Neural cell (in vitro differentiated cells): ENCODE data around the gene FBLIM1. TPM values are rescaled to one million over a fixed set of nuclear protein-coding genes. Genes with fewer than 3 reads are reported as not detected.
A peak's percentile ranks its signal among the peaks of the same experiment; 100 is the strongest.

Experiments
- H2AFZ ChIP-seq: fragments of 200-600, 300-800 bp; sonication (generic), shearing (Covaris generic); 2 replicates; pipeline ENCODE4 v1.6.0; 2014; ENCODE audit warnings: low read depth, mild to moderate bottlenecking, antibody characterized with exemption, low read length, moderate library complexity
- H3F3A ChIP-seq: fragments of 200-600 bp; shearing (Covaris generic); 2 replicates; pipeline ENCODE4 v1.6.1; 2016; ENCODE audit warnings: mild to moderate bottlenecking, moderate library complexity, mixed read lengths, antibody characterized with exemption, low read length; ENCODE audit not compliant: insufficient read depth, poor library complexity, severe bottlenecking
- H3K27ac ChIP-seq: fragments of 200-600, 300-800 bp; sonication (generic), shearing (Covaris generic); 2 replicates; pipeline ENCODE4 v1.5.1; 2014; ENCODE audit warnings: mild to moderate bottlenecking, low read length, moderate library complexity
- H3K27me3 ChIP-seq: fragments of 300-800, 200-600 bp; sonication (generic), shearing (Covaris generic); 2 replicates; pipeline ENCODE4 v1.6.0; 2014; ENCODE audit warnings: mild to moderate bottlenecking, low read depth, low read length, moderate library complexity; ENCODE audit not compliant: insufficient read depth
- H3K36me3 ChIP-seq: fragments of 300-800, 200-600 bp; sonication (generic), shearing (Covaris generic); 2 replicates; pipeline ENCODE4 v1.5.1; 2014; ENCODE audit warnings: mild to moderate bottlenecking, antibody characterized with exemption, low read length, moderate library complexity; ENCODE audit not compliant: insufficient read depth
- H3K4me2 ChIP-seq: fragments of 300-800, 200-600 bp; sonication (generic), shearing (Covaris generic); 2 replicates; pipeline ENCODE4 v1.6.0; 2014; ENCODE audit warnings: mild to moderate bottlenecking, low read length
- H3K4me3 ChIP-seq: fragments of 300-800, 200-600 bp; sonication (generic), shearing (Covaris generic); 2 replicates; pipeline ENCODE4 v1.5.1; 2014; ENCODE audit warnings: mild to moderate bottlenecking, low read length, moderate library complexity
- H3K79me2 ChIP-seq: fragments of 200-600 bp; shearing (Covaris generic); replicated peaks from 2 replicates; pipeline ENCODE4 v1.6.0; 2014; ENCODE audit warnings: mild to moderate bottlenecking, low read length, moderate library complexity; ENCODE audit not compliant: insufficient read depth
- H3K9ac ChIP-seq: fragments of 300-800, 200-600 bp; sonication (generic), shearing (Covaris generic); 2 replicates; pipeline ENCODE4 v1.6.1; 2016; ENCODE audit warnings: mild to moderate bottlenecking, low read length, mixed read lengths
- H3K9me2 ChIP-seq: fragments of 200-600 bp; shearing (Covaris generic); 2 replicates; pipeline ENCODE4 v1.6.1; 2016; ENCODE audit warnings: mild to moderate bottlenecking, low read length, mixed read lengths; ENCODE audit not compliant: insufficient read depth
- H3K9me3 ChIP-seq: fragments of 200-600, 300-800 bp; sonication (generic), shearing (Covaris generic); 2 replicates; pipeline ENCODE4 v1.6.1; 2016; ENCODE audit warnings: mild to moderate bottlenecking, mixed run types, low read length, moderate library complexity, mixed read lengths
- H4K20me1 ChIP-seq: fragments of 200-600 bp; shearing (Covaris generic); 2 replicates; pipeline ENCODE4 v1.6.1; 2016; ENCODE audit warnings: mild to moderate bottlenecking, mixed run types; ENCODE audit not compliant: insufficient read depth
- EP300 ChIP-seq: fragments of 450-650 bp; conservative IDR thresholded peaks from 2 replicates; pipeline ENCODE4 v1.6.1; 2014; ENCODE audit warnings: antibody characterized with exemption, mild to moderate bottlenecking, moderate library complexity; ENCODE audit not compliant: poor library complexity, severe bottlenecking
- EZH2 ChIP-seq: fragments of 200-600, 300-800 bp; shearing (Covaris generic), sonication (generic); IDR thresholded peaks from 2 replicates; pipeline ENCODE4 v1.6.1; 2014; ENCODE audit warnings: antibody characterized with exemption, low read length, borderline replicate concordance, mild to moderate bottlenecking; ENCODE audit not compliant: insufficient read depth, poor library complexity, severe bottlenecking
- MXI1 ChIP-seq: fragments of 450-650 bp; conservative IDR thresholded peaks from 2 replicates; pipeline ENCODE4 v1.6.1; 2014; ENCODE audit warnings: antibody characterized with exemption, mild to moderate bottlenecking; ENCODE audit not compliant: poor library complexity, severe bottlenecking
- POLR2AphosphoS5 ChIP-seq: IDR thresholded peaks from 2 replicates; pipeline ENCODE4 v1.6.1; 2012
- RAD21 ChIP-seq: fragments of 450-650 bp; conservative IDR thresholded peaks from 2 replicates; pipeline ENCODE4 v1.6.1; 2014; ENCODE audit warnings: antibody characterized with exemption, mild to moderate bottlenecking, moderate library complexity
- SMC3 ChIP-seq: fragments of 450-650 bp; conservative IDR thresholded peaks from 2 replicates; pipeline ENCODE4 v1.6.1; 2014; ENCODE audit warnings: antibody characterized with exemption, mild to moderate bottlenecking, moderate library complexity; ENCODE audit not compliant: poor library complexity
- TAF1 ChIP-seq: IDR thresholded peaks from 2 replicates; pipeline ENCODE4 v1.6.1; 2012; ENCODE audit warnings: low read depth
- polyA plus RNA-seq: library from polyadenylated mRNA; depleted of rRNA; stranded (reverse); fragments of >200 nt; gene quantifications from 2 replicates; pipeline ENCODE4 v1.2.3, GENCODE V29; 2014
- TF ChIP-seq, protein P1 (sequence below): fragments of 450-650 bp; IDR thresholded peaks from 2 replicates; pipeline ENCODE4 v1.5.1; 2014; ENCODE audit warnings: antibody characterized with exemption, mild to moderate bottlenecking, moderate library complexity; ENCODE audit not compliant: poor library complexity, severe bottlenecking
- TF ChIP-seq, protein P2 (sequence below): IDR thresholded peaks from 2 replicates; pipeline ENCODE4 v1.6.1; 2012; ENCODE audit warnings: borderline replicate concordance

FBLIM1 gene
- polyA plus RNA-seq, 1 donor from 2014 or later, result 24.9 TPM

DNA sequence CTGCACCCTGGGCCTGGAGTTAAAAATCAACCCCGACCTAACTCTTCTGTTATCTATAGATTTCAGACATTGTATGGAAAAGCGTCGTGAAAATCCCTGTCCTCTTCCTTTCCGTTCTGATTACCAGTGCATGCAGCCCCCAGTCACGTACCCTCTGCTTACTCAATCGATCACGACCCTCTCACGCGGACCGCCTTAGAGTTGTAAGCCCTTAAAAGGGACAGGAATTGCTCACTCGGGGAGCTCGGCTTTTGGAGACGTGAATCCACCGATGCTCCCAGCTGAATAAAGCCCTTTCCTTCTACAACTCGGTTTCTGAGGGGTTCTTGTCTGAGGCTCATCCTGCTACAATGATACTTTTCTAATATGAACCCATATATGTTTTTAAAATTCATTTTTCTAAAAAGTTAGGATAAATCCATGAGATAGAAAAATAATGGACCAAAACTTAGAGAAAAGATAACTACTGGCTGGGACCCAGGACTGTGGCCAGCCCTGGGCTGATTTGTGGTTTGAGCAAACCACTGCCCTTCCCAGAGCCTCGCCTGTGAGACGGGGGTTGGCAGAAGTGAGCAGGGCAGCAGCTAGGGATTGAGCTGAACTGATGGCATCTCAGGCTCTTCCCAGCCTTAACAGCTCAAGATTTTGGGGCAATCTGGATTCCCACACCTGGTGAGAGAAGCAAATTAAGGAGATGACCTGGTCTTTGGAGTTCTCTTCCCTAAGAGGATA, 43.8 kb downstream of the FBLIM1 start:
- no peaks in the 10 kb centered on the region for H3K36me3 ChIP-seq
- no peaks in the 10 kb centered on the region for H3K79me2 ChIP-seq
- H3K9ac ChIP-seq, result no peak overlapping the region
- no peaks in the 10 kb centered on the region for H3K9me3 ChIP-seq
- no peaks in the 10 kb centered on the region for H3K9me2 ChIP-seq
- TF ChIP-seq, protein P1, sequence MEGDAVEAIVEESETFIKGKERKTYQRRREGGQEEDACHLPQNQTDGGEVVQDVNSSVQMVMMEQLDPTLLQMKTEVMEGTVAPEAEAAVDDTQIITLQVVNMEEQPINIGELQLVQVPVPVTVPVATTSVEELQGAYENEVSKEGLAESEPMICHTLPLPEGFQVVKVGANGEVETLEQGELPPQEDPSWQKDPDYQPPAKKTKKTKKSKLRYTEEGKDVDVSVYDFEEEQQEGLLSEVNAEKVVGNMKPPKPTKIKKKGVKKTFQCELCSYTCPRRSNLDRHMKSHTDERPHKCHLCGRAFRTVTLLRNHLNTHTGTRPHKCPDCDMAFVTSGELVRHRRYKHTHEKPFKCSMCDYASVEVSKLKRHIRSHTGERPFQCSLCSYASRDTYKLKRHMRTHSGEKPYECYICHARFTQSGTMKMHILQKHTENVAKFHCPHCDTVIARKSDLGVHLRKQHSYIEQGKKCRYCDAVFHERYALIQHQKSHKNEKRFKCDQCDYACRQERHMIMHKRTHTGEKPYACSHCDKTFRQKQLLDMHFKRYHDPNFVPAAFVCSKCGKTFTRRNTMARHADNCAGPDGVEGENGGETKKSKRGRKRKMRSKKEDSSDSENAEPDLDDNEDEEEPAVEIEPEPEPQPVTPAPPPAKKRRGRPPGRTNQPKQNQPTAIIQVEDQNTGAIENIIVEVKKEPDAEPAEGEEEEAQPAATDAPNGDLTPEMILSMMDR, result no peak
- TF ChIP-seq RAD21 (no peak), MXI1 (no peak), TAF1 (no peak), SMC3 (no peak), EZH2 (no peak), POLR2AphosphoS5 (no peak), EP300 (no peak)
- TF ChIP-seq, protein P2, sequence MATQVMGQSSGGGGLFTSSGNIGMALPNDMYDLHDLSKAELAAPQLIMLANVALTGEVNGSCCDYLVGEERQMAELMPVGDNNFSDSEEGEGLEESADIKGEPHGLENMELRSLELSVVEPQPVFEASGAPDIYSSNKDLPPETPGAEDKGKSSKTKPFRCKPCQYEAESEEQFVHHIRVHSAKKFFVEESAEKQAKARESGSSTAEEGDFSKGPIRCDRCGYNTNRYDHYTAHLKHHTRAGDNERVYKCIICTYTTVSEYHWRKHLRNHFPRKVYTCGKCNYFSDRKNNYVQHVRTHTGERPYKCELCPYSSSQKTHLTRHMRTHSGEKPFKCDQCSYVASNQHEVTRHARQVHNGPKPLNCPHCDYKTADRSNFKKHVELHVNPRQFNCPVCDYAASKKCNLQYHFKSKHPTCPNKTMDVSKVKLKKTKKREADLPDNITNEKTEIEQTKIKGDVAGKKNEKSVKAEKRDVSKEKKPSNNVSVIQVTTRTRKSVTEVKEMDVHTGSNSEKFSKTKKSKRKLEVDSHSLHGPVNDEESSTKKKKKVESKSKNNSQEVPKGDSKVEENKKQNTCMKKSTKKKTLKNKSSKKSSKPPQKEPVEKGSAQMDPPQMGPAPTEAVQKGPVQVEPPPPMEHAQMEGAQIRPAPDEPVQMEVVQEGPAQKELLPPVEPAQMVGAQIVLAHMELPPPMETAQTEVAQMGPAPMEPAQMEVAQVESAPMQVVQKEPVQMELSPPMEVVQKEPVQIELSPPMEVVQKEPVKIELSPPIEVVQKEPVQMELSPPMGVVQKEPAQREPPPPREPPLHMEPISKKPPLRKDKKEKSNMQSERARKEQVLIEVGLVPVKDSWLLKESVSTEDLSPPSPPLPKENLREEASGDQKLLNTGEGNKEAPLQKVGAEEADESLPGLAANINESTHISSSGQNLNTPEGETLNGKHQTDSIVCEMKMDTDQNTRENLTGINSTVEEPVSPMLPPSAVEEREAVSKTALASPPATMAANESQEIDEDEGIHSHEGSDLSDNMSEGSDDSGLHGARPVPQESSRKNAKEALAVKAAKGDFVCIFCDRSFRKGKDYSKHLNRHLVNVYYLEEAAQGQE, result no peak
- no peak overlapping the region for H2AFZ ChIP-seq
- no peaks in the 10 kb centered on the region for H4K20me1 ChIP-seq
- H3K4me2 ChIP-seq, result no peak overlapping the region
- no peak overlapping the region for H3K27ac ChIP-seq
- no peaks in the 10 kb centered on the region for H3K27me3 ChIP-seq
- no peak overlapping the region for H3K4me3 ChIP-seq
- H3F3A ChIP-seq, result no peaks in the 10 kb centered on the region

- Histone ChIP-seq H3K79me2 (no peaks in the 10 kb centered on the region), H3K9ac (no peak overlapping the region), H4K20me1 (no peaks in the 10 kb centered on the region), H3K9me2 (no peaks in the 10 kb centered on the region), H3K9me3 (no peaks in the 10 kb centered on the region), H3K4me3 (no peak overlapping the region), H2AFZ (no peak overlapping the region), H3K4me2 (no peak overlapping the region), H3K36me3 (no peaks in the 10 kb centered on the region), H3F3A (no peaks in the 10 kb centered on the region), H3K27ac (no peak overlapping the region), H3K27me3 (no peaks in the 10 kb centered on the region)
- TF ChIP-seq RAD21 (peak; percentile 49), SMC3 (peak; percentile 63), EP300 (no peak)
- TF ChIP-seq, protein P1, result peak; percentile 64
- TF ChIP-seq, protein P2, result no peak
Observed at GRCh38 chr1:15803380-15803779, 44.8 kb downstream of the FBLIM1 start.
